Colonic mucosa (tissue), 4 donors: ENCODE results near the gene CDC25B. TPM values are rescaled to one million over a fixed set of nuclear protein-coding genes. Genes with fewer than 3 reads are reported as not detected.

Experiments
- DNase-seq: peaks from one replicate; pipeline ENCODE4 v3.0.0-alpha.2; 2020
- H3K27ac ChIP-seq: fragments of 200-600 bp; one replicate; pipeline ENCODE4 v1.8.0; 2021
- H3K27me3 ChIP-seq: fragments of 200-600 bp; one replicate; pipeline ENCODE4 v1.8.0; 2021
- H3K36me3 ChIP-seq: fragments of 200-600 bp; one replicate; pipeline ENCODE4 v1.8.0; 2021
- H3K4me1 ChIP-seq: fragments of 200-600 bp; one replicate; pipeline ENCODE4 v1.8.0; 2021; ENCODE audit warnings: mild to moderate bottlenecking
- H3K4me3 ChIP-seq: fragments of 200-600 bp; one replicate; pipeline ENCODE4 v1.8.0; 2021
- H3K9ac ChIP-seq, 2 donors: one replicate each; pipeline ENCODE4 v1.7.0; 2013; ENCODE audit warnings: control low read depth in 2 of 2, low read depth in 2 of 2, low read length in 2 of 2
- H3K9me3 ChIP-seq: fragments of 200-600 bp; one replicate; pipeline ENCODE4 v1.8.0; 2021
- CTCF ChIP-seq: fragments of 200-600 bp; IDR thresholded peaks from one replicate; pipeline ENCODE4 v1.8.0; 2022; ENCODE audit warnings: antibody characterized with exemption, mild to moderate bottlenecking
- intact Hi-C: fragments of 100-400 bp; cut with DNase I; formaldehyde crosslinking; loops from one replicate; pipeline ENCODE4 v1.14.1; 2022
- total RNA-seq, 2 donors: library from RNA; stranded (reverse); fragmentation: NEBNext Ultra II Directional in 1 of 2; extraction: Animal tissue kit (Norgen Biotek cat#: 25700) in 1 of 2; gene quantifications; one replicate each; pipeline ENCODE4 v1.2.1, GENCODE V29; 2021
- donor health status: healthy.
- donor health status: DM: no; HTN: no; CAD: no.
- donor health status: DM: no; HTN: no; CAD: no.

The CDC25B gene
- total RNA-seq, 2 donors from 2014 or later = 41.9 to 65.5 TPM

GRCh38 chr20:3768342-3769130 is 27.6 kb upstream of the CDC25B start:
- intact Hi-C loops = no loop called here
- H3K9ac ChIP-seq = peak overlapping the region; percentile 85 to 88
- peak overlapping the region; percentile 81 for H3K4me3 ChIP-seq
- DNase-seq = peak; percentile 75
- H3K4me1 ChIP-seq = no peaks in the 10 kb centered on the region
- H3K27me3 ChIP-seq = no peaks in the 10 kb centered on the region
- H3K27ac ChIP-seq = peak overlapping the region; percentile 86
- H3K36me3 ChIP-seq = no peaks in the 10 kb centered on the region
- no peaks in the 10 kb centered on the region for H3K9me3 ChIP-seq
- TF ChIP-seq CTCF = peak; percentile 22

DNA sequence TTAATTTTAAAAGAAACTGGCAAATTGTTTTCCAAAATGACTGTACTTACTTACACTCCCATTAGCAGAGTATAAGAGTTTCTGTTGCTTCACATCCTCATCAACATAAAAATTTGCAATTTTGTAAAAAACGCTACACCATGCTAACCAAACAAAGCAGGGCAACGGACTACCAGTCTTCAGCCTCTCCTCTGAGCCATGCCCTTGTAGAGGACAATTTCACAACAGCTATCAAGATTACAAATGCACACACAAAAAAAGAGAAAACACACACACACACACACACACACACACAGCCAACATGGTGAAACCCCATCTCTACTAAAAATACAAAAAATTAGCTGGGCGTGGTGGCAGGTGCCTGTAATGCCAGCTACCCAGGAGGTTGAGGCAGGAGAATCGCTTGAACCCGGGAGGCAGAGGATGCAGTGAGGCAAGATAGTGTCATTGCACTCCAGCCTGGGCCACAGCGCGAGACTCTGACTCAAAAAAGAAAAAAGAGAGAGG is 24.5 kb upstream of the CDC25B start:
- DNase-seq = no peak
- H3K36me3 ChIP-seq = no peaks in the 10 kb centered on the region
- no peak overlapping the region for H3K9ac ChIP-seq
- TF ChIP-seq CTCF = no peak
- intact Hi-C loops = no loop called here
- H3K4me3 ChIP-seq = no peak overlapping the region
- no peaks in the 10 kb centered on the region for H3K9me3 ChIP-seq
- H3K27ac ChIP-seq = no peak overlapping the region
- H3K4me1 ChIP-seq = no peaks in the 10 kb centered on the region
- H3K27me3 ChIP-seq = no peaks in the 10 kb centered on the region

DNA sequence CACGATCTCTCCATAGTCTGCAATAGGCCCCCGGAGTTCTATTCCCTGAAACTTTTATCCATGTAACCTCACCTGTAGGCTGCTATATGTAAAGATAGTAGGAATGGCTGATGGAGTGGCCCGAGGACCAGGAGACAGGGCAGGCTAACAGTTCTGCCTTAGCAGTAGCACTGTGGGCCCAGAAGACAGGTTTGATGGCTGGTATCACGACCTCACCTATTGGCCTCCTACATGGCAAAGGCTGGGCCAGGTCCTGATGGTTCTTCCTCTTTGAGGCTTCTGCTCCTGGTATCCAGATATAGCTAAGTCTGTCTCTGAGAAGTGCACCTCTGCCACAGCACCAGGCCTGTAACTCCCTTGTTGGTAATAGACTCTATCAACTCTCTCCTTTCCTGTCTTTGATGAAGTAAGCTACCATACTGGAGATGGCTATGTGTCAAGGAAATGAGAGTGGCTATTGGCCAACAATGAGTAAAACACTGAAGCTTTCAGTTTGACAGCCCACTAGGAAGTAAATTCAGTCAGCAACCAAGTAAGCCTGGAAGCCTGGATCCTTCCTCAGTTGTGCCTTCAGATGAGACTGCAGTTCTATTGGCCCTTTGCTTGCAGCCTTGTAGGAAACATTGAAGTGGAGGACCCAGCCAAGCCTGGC is 20.5 kb upstream of the CDC25B start:
- no peaks in the 10 kb centered on the region for H3K9me3 ChIP-seq
- no peak overlapping the region for H3K9ac ChIP-seq
- no peaks in the 10 kb centered on the region for H3K36me3 ChIP-seq
- DNase-seq = no peak
- no peak overlapping the region for H3K4me3 ChIP-seq
- TF ChIP-seq CTCF = no peak
- intact Hi-C loops = no loop called here
- H3K27ac ChIP-seq = no peak overlapping the region
- no peaks in the 10 kb centered on the region for H3K4me1 ChIP-seq
- no peaks in the 10 kb centered on the region for H3K27me3 ChIP-seq

DNA sequence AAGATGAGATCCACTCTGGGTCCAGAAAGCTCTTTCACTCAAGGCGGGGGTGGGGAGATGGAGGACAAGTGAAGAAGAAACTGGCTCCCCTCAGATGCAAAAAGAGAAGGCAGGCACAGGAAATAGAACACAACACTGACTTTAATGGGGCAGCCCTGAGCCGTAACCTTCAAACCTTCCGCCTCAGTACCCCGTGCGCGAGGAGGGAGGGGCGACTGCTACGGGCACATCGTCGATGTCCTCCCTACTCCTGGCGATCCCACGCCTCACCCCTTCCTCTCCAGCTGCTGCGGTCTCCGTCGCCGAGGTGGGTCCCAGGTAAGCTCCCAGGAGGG is 18.8 kb upstream of the CDC25B start:
- Histone ChIP-seq H3K27me3 (no peaks in the 10 kb centered on the region), H3K36me3 (no peaks in the 10 kb centered on the region), H3K4me3 (peak overlapping the region; percentile 49), H3K9me3 (no peaks in the 10 kb centered on the region), H3K4me1 (no peaks in the 10 kb centered on the region), H3K9ac (peak overlapping the region; percentile 51 to 54), H3K27ac (no peak overlapping the region)
- no peak for DNase-seq
- intact Hi-C loops = no loop called here
- TF ChIP-seq CTCF = no peak

DNA sequence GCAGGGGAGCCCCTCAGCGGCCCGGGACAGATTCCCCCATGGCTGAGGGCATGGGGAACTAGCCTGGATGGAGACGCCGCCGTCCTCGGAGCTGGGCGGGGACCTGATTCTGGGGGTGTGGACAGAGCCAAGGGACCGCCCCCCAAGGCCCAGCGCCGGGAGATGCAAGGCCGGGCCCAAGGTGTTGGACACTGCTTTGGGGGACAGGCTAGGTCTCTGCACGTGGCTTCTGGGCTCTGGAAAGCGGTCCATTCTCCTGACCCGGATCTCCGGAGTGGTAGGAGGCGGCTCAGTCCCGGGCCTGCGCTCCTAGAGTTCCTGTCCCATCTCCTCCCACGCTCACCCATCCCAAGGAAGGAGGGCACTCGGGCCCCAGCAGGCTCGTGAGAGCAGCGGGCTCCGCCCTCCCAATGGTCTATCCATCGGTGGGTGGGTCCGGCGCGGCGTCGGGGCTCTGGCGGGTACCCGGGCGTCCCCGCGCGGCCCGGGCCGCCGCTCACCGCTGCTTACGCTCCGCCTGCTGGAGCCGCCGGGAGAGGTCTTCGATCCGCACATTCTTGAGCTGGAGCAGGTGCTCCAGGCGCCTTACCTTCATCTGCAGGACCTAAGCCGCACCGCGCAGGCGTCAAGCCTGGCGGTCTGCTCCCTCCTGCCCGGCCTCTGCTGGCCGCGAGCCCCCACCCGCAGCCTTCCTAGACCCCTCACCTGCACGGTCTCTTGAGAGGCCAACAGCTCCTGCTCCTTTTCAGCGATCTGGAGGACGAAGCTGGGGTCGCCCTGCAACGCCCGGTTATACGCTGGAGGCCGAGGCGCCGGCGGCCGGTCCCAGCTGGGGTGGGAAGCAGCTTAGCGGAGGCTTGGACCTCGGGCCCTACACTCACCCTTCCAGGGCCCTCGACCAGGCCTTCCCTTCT is 18.1 kb upstream of the CDC25B start:
- no peaks in the 10 kb centered on the region for H3K9me3 ChIP-seq
- TF ChIP-seq CTCF = no peak
- peak overlapping the region; percentile 51 to 54 for H3K9ac ChIP-seq
- intact Hi-C loops = no loop called here
- no peaks in the 10 kb centered on the region for H3K36me3 ChIP-seq
- no peaks in the 10 kb centered on the region for H3K4me1 ChIP-seq
- DNase-seq = peak; percentile 77
- no peak overlapping the region for H3K27ac ChIP-seq
- H3K4me3 ChIP-seq = peak overlapping the region; percentile 49
- no peaks in the 10 kb centered on the region for H3K27me3 ChIP-seq
